VCaP (cell line): ENCODE results near the gene DRAXIN.
A peak's percentile ranks its signal among the peaks of the same experiment; 100 is the strongest.

ENCODE experiments used
- H3K27ac ChIP-seq: fragments of 450-650 bp; 2 replicates; pipeline ENCODE4 v1.5.1; 2017
- CTCF ChIP-seq: fragments of 450-650 bp; conservative IDR thresholded peaks from 2 replicates; pipeline ENCODE4 v1.5.1; 2017; ENCODE audit warnings: mild to moderate bottlenecking, moderate library complexity

The DRAXIN gene

GRCh38 chr1:11652203-11652780, 39.2 kb upstream of the DRAXIN start:
- no peak for TF ChIP-seq CTCF
- H3K27ac ChIP-seq = no peak overlapping the region

GRCh38 chr1:11653101-11653860, 38.2 kb upstream of the DRAXIN start:
- no peak overlapping the region; the same call in 1 of the 2 replicates for H3K27ac ChIP-seq
- no peak for TF ChIP-seq CTCF

GRCh38 chr1:11653861-11654136, 37.7 kb upstream of the DRAXIN start:
- no peak for TF ChIP-seq CTCF
- H3K27ac ChIP-seq = peak overlapping the region; percentile 67; the same call in 1 of the 2 replicates

- peak within 1 kb of the TSS; percentile 67; the same call in 1 of the 2 replicates for H3K27ac ChIP-seq
- TF ChIP-seq CTCF = no peak
Measured at GRCh38 chr1:11654137-11654938, 37.2 kb upstream of the DRAXIN start, which contains the start of the genes FBXO2 and FBXO44. FBXO2 (minus strand) TSS chr1:11654429; CDS start chr1:11654340, 89 bp downstream. FBXO44 (plus strand) TSS chr1:11654877; CDS start chr1:11655836, 959 bp downstream.

GRCh38 chr1:11654939-11655808, 36.3 kb upstream of the DRAXIN start:
- TF ChIP-seq CTCF = no peak
- peak overlapping the region; percentile 67; the same call in 1 of the 2 replicates for H3K27ac ChIP-seq

- TF ChIP-seq CTCF = no peak
- H3K27ac ChIP-seq = no peak overlapping the region
Measured at GRCh38 chr1:11657654-11658053, 33.9 kb upstream of the DRAXIN start.
